MM.1S (cell line): ENCODE data around the gene STK32C.

Experiments used
- DNase-seq: peaks from one replicate; pipeline ENCODE4 v3.0.0-alpha.2; 2015
- H2AFZ ChIP-seq: fragments of 300-600 bp; sonication (generic); 2 replicates; pipeline ENCODE4 v1.6.0; 2016; ENCODE audit warnings: antibody characterized with exemption, low read length
- H3F3A ChIP-seq: fragments of 300-600 bp; sonication (generic); 2 replicates; pipeline ENCODE4 v1.6.1; 2016; ENCODE audit warnings: mild to moderate bottlenecking, antibody characterized with exemption, low read length, moderate library complexity, mixed read lengths; ENCODE audit not compliant: insufficient read depth
- H3K27ac ChIP-seq: fragments of 300-600 bp; sonication (generic); 2 replicates; pipeline ENCODE4 v1.5.1; 2016; ENCODE audit warnings: mild to moderate bottlenecking, low read length
- H3K27me3 ChIP-seq: fragments of 300-600 bp; sonication (generic); replicated peaks from 2 replicates; pipeline ENCODE4 v1.6.0; 2016; ENCODE audit warnings: low read length; ENCODE audit not compliant: insufficient read depth
- H3K36me3 ChIP-seq: fragments of 300-600 bp; sonication (generic); replicated peaks from 2 replicates; pipeline ENCODE4 v1.6.1; 2016; ENCODE audit warnings: mild to moderate bottlenecking, low read length, mixed read lengths; ENCODE audit not compliant: insufficient read depth
- H3K4me1 ChIP-seq: fragments of 300-600 bp; sonication (generic); 2 replicates; pipeline ENCODE4 v1.6.1; 2016; ENCODE audit warnings: low read length, mixed read lengths
- H3K4me2 ChIP-seq: fragments of 300-600 bp; sonication (generic); 2 replicates; pipeline ENCODE4 v1.6.0; 2016; ENCODE audit warnings: low read depth, low read length
- H3K4me3 ChIP-seq: fragments of 300-600 bp; sonication (generic); 2 replicates; pipeline ENCODE4 v1.5.1; 2016; ENCODE audit warnings: low read length, mixed read lengths
- H3K79me2 ChIP-seq: fragments of 300-600 bp; sonication (generic); 2 replicates; pipeline ENCODE4 v1.6.1; 2016; ENCODE audit warnings: mixed run types, low read length, mixed read lengths
- H3K9ac ChIP-seq: fragments of 300-600 bp; sonication (generic); 2 replicates; pipeline ENCODE4 v1.6.1; 2016; ENCODE audit warnings: low read length, mixed read lengths
- H3K9me2 ChIP-seq: fragments of 300-600 bp; sonication (generic); replicated peaks from 2 replicates; pipeline ENCODE4 v1.6.1; 2016; ENCODE audit warnings: mild to moderate bottlenecking, low read length, mixed read lengths; ENCODE audit not compliant: insufficient read depth
- H3K9me3 ChIP-seq: fragments of 300-600 bp; sonication (generic); replicated peaks from 2 replicates; pipeline ENCODE4 v1.6.1; 2016; ENCODE audit warnings: mild to moderate bottlenecking, low read length, mixed read lengths; ENCODE audit not compliant: insufficient read depth
- H4K20me1 ChIP-seq: fragments of 300-600 bp; sonication (generic); 2 replicates; pipeline ENCODE4 v1.6.1; 2016; ENCODE audit warnings: mild to moderate bottlenecking, low read length, moderate library complexity, mixed read lengths; ENCODE audit not compliant: insufficient read depth
- EZH2 ChIP-seq: fragments of 300-600 bp; sonication (generic); optimal IDR thresholded peaks from 2 replicates; pipeline ENCODE3; 2017; ENCODE audit warnings: low read depth, mild to moderate bottlenecking, antibody characterized with exemption, low read length, mixed read lengths
- EZH2phosphoT487 ChIP-seq: fragments of 300-600 bp; sonication (generic); IDR thresholded peaks from 2 replicates; pipeline ENCODE4 v1.6.1; 2018; ENCODE audit warnings: antibody characterized with exemption, low read length
- TF ChIP-seq, protein P1 (sequence below): fragments of 300-600 bp; sonication (generic); IDR thresholded peaks from 2 replicates; pipeline ENCODE4 v1.5.1; 2016; ENCODE audit warnings: antibody characterized with exemption, low read length, mixed read lengths

STK32C gene

DNA sequence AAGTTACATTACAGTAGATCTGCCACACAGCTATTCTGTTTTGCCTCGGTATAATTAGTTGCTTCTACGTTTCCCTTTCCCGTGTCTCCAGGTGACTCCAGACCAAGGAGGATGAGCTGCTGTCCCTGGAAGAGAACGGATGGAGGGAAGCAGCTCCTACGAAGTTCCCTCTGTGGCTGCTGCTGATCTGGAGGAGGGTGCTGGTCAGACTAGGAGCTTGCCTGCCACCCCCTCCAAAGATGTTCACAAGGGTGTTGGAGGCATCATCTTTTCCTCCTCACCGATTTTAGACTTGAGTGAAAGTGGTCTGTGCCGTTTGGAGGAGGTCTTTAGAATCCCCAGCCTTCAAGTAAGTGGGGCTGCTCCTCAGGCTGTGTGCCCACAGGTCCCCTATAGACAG is 25.6 kb upstream of the STK32C start:
- Histone ChIP-seq H3K4me1 (peaks cover 6% of the 10 kb centered on the region; the same call in 1 of the 2 replicates), H3K79me2 (peaks cover 29% of the 10 kb centered on the region), H3K4me2 (no peak overlapping the region), H3K9me3 (no peaks in the 10 kb centered on the region), H4K20me1 (no peaks in the 10 kb centered on the region), H3K9ac (no peak overlapping the region), H3K36me3 (no peaks in the 10 kb centered on the region), H3K27me3 (no peaks in the 10 kb centered on the region), H3F3A (peaks cover 4% of the 10 kb centered on the region), H2AFZ (no peak overlapping the region), H3K9me2 (no peaks in the 10 kb centered on the region), H3K4me3 (no peak overlapping the region), H3K27ac (no peak overlapping the region)
- no peak for DNase-seq
- no peak for TF ChIP-seq EZH2
- TF ChIP-seq EZH2phosphoT487: no peak
- TF ChIP-seq, protein P1, sequence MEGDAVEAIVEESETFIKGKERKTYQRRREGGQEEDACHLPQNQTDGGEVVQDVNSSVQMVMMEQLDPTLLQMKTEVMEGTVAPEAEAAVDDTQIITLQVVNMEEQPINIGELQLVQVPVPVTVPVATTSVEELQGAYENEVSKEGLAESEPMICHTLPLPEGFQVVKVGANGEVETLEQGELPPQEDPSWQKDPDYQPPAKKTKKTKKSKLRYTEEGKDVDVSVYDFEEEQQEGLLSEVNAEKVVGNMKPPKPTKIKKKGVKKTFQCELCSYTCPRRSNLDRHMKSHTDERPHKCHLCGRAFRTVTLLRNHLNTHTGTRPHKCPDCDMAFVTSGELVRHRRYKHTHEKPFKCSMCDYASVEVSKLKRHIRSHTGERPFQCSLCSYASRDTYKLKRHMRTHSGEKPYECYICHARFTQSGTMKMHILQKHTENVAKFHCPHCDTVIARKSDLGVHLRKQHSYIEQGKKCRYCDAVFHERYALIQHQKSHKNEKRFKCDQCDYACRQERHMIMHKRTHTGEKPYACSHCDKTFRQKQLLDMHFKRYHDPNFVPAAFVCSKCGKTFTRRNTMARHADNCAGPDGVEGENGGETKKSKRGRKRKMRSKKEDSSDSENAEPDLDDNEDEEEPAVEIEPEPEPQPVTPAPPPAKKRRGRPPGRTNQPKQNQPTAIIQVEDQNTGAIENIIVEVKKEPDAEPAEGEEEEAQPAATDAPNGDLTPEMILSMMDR: no peak

DNA sequence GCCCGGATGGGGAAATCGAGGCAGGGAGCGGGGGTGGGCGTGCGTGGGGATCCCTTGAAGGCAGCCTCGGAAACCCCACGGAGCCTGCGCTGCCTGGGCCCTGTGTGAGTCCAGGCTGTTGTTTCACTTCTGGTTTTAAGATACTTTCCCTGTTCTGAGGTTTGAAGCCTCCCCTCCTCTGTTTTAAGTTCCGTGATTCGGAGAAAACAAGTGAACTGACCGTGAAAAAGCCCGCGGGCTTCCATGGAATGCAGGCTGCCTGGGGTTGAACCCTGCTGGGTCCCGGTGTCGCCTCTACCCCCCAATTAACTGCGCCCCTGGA is 24.6 kb upstream of the STK32C start:
- no peaks in the 10 kb centered on the region for H3K9me2 ChIP-seq
- H3K9ac ChIP-seq: peak overlapping the region; percentile 58
- H3K4me2 ChIP-seq: peak overlapping the region; percentile 88
- peaks cover 29% of the 10 kb centered on the region for H3K79me2 ChIP-seq
- H4K20me1 ChIP-seq: no peaks in the 10 kb centered on the region
- no peaks in the 10 kb centered on the region for H3K36me3 ChIP-seq
- H2AFZ ChIP-seq: peak overlapping the region; percentile 76
- no peaks in the 10 kb centered on the region for H3K27me3 ChIP-seq
- DNase-seq: peak; percentile 28
- H3F3A ChIP-seq: peaks cover 4% of the 10 kb centered on the region
- H3K27ac ChIP-seq: peak overlapping the region; percentile 81
- H3K4me3 ChIP-seq: peak overlapping the region; percentile 66
- H3K9me3 ChIP-seq: no peaks in the 10 kb centered on the region
- peaks cover 6% of the 10 kb centered on the region; the same call in 1 of the 2 replicates for H3K4me1 ChIP-seq
- TF ChIP-seq EZH2: no peak
- TF ChIP-seq EZH2phosphoT487: no peak
- TF ChIP-seq, protein P1: no peak

GRCh38 chr10:132331601-132332432 is 24.1 kb upstream of the STK32C start, which contains the start of gene LRRC27:
LRRC27 (plus strand) TSS chr10:132332193; CDS start chr10:132333525, 1,332 bp downstream.
- Histone ChIP-seq H3F3A (peaks cover 4% of the 10 kb centered on the region), H3K4me1 (peaks cover 6% of the 10 kb centered on the region; the same call in 1 of the 2 replicates), H3K79me2 (peaks cover 29% of the 10 kb centered on the region), H3K36me3 (no peaks in the 10 kb centered on the region), H3K4me2 (peak within 1 kb of the TSS; percentile 91), H3K27me3 (no peaks in the 10 kb centered on the region), H3K9ac (peak within 1 kb of the TSS; percentile 86), H3K4me3 (peak within 1 kb of the TSS; percentile 100), H2AFZ (peak within 1 kb of the TSS; percentile 95), H4K20me1 (no peaks in the 10 kb centered on the region), H3K27ac (peak within 1 kb of the TSS; percentile 81), H3K9me3 (no peaks in the 10 kb centered on the region), H3K9me2 (no peaks in the 10 kb centered on the region)
- peak; percentile 95 for DNase-seq
- TF ChIP-seq EZH2phosphoT487 (no peak), EZH2 (no peak)
- TF ChIP-seq, protein P1: no peak
